H1 (cell line): ENCODE measurements around the gene FBLN5. TPM values are rescaled to one million over a fixed set of nuclear protein-coding genes. Genes with fewer than 3 reads are reported as not detected.

Experiments used
- CHD2 ChIP-seq: IDR thresholded peaks from 2 replicates; pipeline ENCODE4 v1.6.1; 2012; ENCODE audit warnings: low read length, improper control_type of control experiment
- polyA plus RNA-seq, 7 experiments: library from polyadenylated mRNA; depleted of rRNA in 3 of 7; stranded (reverse) in 5 of 7; unstranded in 2 of 7; fragments of >200 nt in 5 of 7; fragments of 200-250 nt in 2 of 7; gene quantifications; 1 replicate in 5 of 7; 2 replicates in 1 of 7; 4 replicates in 1 of 7; pipeline versions ENCODE4 v1.2.1 to v1.2.3, GENCODE V29; 2011 to 2013; ENCODE audit warnings: missing spikeins in 2 of 7, mixed read lengths in 2 of 7
- total RNA-seq: library from RNA; stranded (reverse); fragmentation: NEBNext Ultra II Directional; extraction: Animal tissue kit (Norgen Biotek cat#: 25700); gene quantifications from 2 replicates; pipeline ENCODE4 v1.2.1, GENCODE V29; 2021

Gene FBLN5
- total and polyA plus RNA-seq, 2 of the 8 experiments (the other 6 are each of a cell fraction or from before 2014, with no cell fraction given), result 0.88 to 3.5 TPM

GRCh38 chr14:91985521-91986255 is 38.2 kb upstream of the FBLN5 start (continued):
- no peak for TF ChIP-seq CHD2
